Kidney epithelial cell (primary cell): ENCODE measurements around the gene ULK4. TPM values are rescaled to one million over a fixed set of nuclear protein-coding genes. Genes with fewer than 3 reads are reported as not detected.
"Not testable (repeated sequence)": the region's sequence is repeated elsewhere in the genome, so short reads cannot be mapped to it uniquely, and the experiment has no call there.

Experiments
- DNase-seq: peaks from one replicate; pipeline ENCODE4 v3.0.0-alpha.2; 2010; ENCODE audit warnings: low read depth
- H3K27me3 ChIP-seq: 2 replicates; pipeline ENCODE4 v1.6.0; 2011; ENCODE audit warnings: low read length; ENCODE audit not compliant: control insufficient read depth, insufficient read depth
- H3K36me3 ChIP-seq: 2 replicates; pipeline ENCODE4 v1.5.1; 2011; ENCODE audit warnings: low read length; ENCODE audit not compliant: control insufficient read depth, insufficient read depth
- H3K4me3 ChIP-seq: 2 replicates; pipeline ENCODE4 v1.5.1; 2011; ENCODE audit warnings: low read depth, mild to moderate bottlenecking, control low read depth, low read length
- CTCF ChIP-seq: IDR thresholded peaks from 2 replicates; pipeline ENCODE4 v1.5.1; 2011; ENCODE audit warnings: mild to moderate bottlenecking, moderate library complexity, low read length, control low read depth, inconsistent platforms; ENCODE audit not compliant: insufficient read depth, poor library complexity, severe bottlenecking
- total RNA-seq: library from RNA; depleted of rRNA; stranded (reverse); fragments of >200 nt; gene quantifications from 2 replicates; pipeline ENCODE4 v1.2.3, GENCODE V29; 2015

Gene ULK4
- total RNA-seq, 1 donor from 2014 or later = 18.3 TPM

GRCh38 chr3:41710646-41711388, 251.1 kb downstream of the ULK4 start:
- no peaks in the 10 kb centered on the region for H3K27me3 ChIP-seq
- TF ChIP-seq CTCF = no peak
- no peaks in the 10 kb centered on the region for H3K36me3 ChIP-seq
- DNase-seq = peak; percentile 74
- no peak overlapping the region for H3K4me3 ChIP-seq

- not testable (repeated sequence) for H3K27me3 ChIP-seq, DNase-seq, H3K4me3 ChIP-seq
Observed at GRCh38 chr3:41709213-41709612, 252.7 kb downstream of the ULK4 start.

GRCh38 chr3:41708176-41708575, 253.7 kb downstream of the ULK4 start:
- Histone ChIP-seq H3K4me3 (no peak overlapping the region), H3K36me3 (no peaks in the 10 kb centered on the region), H3K27me3 (no peaks in the 10 kb centered on the region)
- no peak for DNase-seq
- no peak for TF ChIP-seq CTCF

More at GRCh38 chr3:41709213-41709612, 252.7 kb downstream of the ULK4 start:
- H3K36me3 ChIP-seq = not testable (repeated sequence)

GRCh38 chr3:41705893-41706292, 256.0 kb downstream of the ULK4 start:
- no peaks in the 10 kb centered on the region for H3K27me3 ChIP-seq
- DNase-seq = no peak
- H3K36me3 ChIP-seq = no peaks in the 10 kb centered on the region
- no peak for TF ChIP-seq CTCF
- no peak overlapping the region for H3K4me3 ChIP-seq

- DNase-seq = no peak
- H3K27me3 ChIP-seq = no peaks in the 10 kb centered on the region
- no peak overlapping the region for H3K4me3 ChIP-seq
- no peaks in the 10 kb centered on the region for H3K36me3 ChIP-seq
- no peak for TF ChIP-seq CTCF
Observed at GRCh38 chr3:41701191-41701698, 260.7 kb downstream of the ULK4 start.

GRCh38 chr3:41700155-41700554, 261.7 kb downstream of the ULK4 start:
- no peak for DNase-seq
- no peaks in the 10 kb centered on the region for H3K27me3 ChIP-seq
- TF ChIP-seq CTCF = no peak
- no peaks in the 10 kb centered on the region for H3K36me3 ChIP-seq
- no peak overlapping the region for H3K4me3 ChIP-seq
